ENCODE measurements around the gene ANAPC13. TPM values are rescaled to one million over a fixed set of nuclear protein-coding genes. Genes with fewer than 3 reads are reported as not detected.

Gene ANAPC13
- total RNA-seq, 2 experiments from 2014 or later: 31.5 to 32.2 TPM

Other genes with a start within 250 kb of the ANAPC13 start
- gene RYK, start 235.1 kb downstream of the ANAPC13 start, total RNA-seq: 10 to 100 TPM; 19.2 to 21.4 TPM
- gene AMOTL2, start 111.5 kb downstream of the ANAPC13 start, total RNA-seq: not detected
- 10 to 100 TPM; 18.0 to 19.4 TPM for gene CEP63, start 72 bp upstream of the ANAPC13 start, total RNA-seq
- not detected for gene KY, start 165.0 kb upstream of the ANAPC13 start, total RNA-seq